Peyer's patch (tissue), 4 donors: ENCODE data around the gene KRTAP2-2.

Source experiments
- POLR2A ChIP-seq, 2 donors: fragments of 450-650 bp; IDR thresholded peaks; one replicate each; pipeline ENCODE4 v1.5.1; 2017; ENCODE audit warnings: antibody characterized with exemption in 2 of 2, mild to moderate bottlenecking in 2 of 2, moderate library complexity in 2 of 2
- TF ChIP-seq, protein P1 (sequence below), 6 experiments: fragments of 450-650 bp in 4 of 6; fragments of 200-600 bp in 2 of 6; sonication (generic) in 1 of 6; IDR thresholded peaks; one replicate each; pipeline ENCODE4 v1.5.1; 2017 to 2019; ENCODE audit warnings: antibody characterized with exemption in 6 of 6, mild to moderate bottlenecking in 3 of 6, moderate library complexity in 1 of 6

DNA sequence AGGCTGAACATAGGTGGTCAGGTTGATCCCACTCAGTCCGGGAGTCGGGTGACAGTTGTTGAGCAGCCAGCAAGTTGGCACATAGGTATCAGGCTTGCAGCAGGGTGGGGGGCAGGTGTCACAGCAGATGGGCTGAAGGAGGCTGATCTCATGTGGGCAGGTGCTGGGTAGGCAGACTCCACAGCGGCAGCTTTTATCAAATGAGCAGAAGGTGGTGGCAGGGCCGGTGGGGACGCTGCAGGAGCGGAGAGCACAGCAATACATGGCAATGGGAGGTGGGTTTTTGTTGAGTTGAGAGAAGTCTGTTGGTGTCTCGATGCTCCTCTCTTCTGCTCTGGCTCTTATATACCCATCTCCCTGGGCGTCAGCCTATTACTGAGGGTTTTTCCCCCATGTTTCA, 46.2 kb downstream of the KRTAP2-2 start, which contains the start of gene KRTAP3-1:
- TF ChIP-seq, protein P1, sequence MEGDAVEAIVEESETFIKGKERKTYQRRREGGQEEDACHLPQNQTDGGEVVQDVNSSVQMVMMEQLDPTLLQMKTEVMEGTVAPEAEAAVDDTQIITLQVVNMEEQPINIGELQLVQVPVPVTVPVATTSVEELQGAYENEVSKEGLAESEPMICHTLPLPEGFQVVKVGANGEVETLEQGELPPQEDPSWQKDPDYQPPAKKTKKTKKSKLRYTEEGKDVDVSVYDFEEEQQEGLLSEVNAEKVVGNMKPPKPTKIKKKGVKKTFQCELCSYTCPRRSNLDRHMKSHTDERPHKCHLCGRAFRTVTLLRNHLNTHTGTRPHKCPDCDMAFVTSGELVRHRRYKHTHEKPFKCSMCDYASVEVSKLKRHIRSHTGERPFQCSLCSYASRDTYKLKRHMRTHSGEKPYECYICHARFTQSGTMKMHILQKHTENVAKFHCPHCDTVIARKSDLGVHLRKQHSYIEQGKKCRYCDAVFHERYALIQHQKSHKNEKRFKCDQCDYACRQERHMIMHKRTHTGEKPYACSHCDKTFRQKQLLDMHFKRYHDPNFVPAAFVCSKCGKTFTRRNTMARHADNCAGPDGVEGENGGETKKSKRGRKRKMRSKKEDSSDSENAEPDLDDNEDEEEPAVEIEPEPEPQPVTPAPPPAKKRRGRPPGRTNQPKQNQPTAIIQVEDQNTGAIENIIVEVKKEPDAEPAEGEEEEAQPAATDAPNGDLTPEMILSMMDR (IDR thresholded peaks at IDR 0.05), result no peak
- TF ChIP-seq POLR2A (IDR thresholded peaks at IDR 0.05), result no peak
